ENCODE data around the gene SHMT1. TPM values are rescaled to one million over a fixed set of nuclear protein-coding genes. Genes with fewer than 3 reads are reported as not detected.
A peak's percentile ranks its signal among the peaks of the same experiment; 100 is the strongest.

SHMT1 gene
- total RNA-seq, 2 donors from 2014 or later, result 31.6 to 43.0 TPM

- 81% methylated on average over 6 of the region's 6 CpGs for WGBS
- Histone ChIP-seq H3K27ac (no peak overlapping the region), H3K4me3 (no peak overlapping the region), H3K36me3 (no peaks in the 10 kb centered on the region), H3K4me1 (replicated peaks) (no peaks in the 10 kb centered on the region), H3K27me3 (replicated peaks; ENCODE audit: insufficient read depth) (no peaks in the 10 kb centered on the region), H3K9me3 (no peaks in the 10 kb centered on the region)
- TF ChIP-seq POLR2AphosphoS5 (IDR thresholded peaks at IDR 0.05) (no peak), POLR2A (IDR thresholded peaks at IDR 0.05) (no peak)
- intact Hi-C loops (cut with DNase I), result no loop called here
- no peak for DNase-seq (ENCODE audit: low spot score)
Measured at GRCh38 chr17:18364166-18364565, 816 bp upstream of the SHMT1 start.

DNA sequence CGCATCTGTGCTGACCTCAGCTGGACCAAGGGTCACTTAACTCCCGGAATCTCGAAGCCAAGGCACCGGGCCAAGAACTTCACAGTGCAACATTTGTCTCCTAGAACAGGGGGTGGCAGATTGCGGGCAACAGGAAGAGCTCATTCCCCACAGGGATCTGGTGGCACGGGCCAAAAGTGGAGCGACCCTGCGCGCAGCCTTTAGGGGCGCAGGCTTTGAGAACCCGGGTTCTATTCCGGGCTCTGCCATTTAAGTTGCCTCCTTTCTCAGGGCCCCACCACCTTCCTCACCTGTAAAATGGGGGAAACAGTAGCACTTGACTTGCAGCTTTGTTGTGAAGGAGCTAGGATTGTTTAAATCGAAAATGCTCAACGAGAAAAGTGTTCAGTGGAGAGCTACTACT lies 651 bp downstream of the SHMT1 start:
- H3K4me3 ChIP-seq, result peak overlapping the region; percentile 69 to 91
- intact Hi-C loops (cut with DNase I), result no loop called here
- H3K27ac ChIP-seq, result peak overlapping the region; percentile 75 to 77
- TF ChIP-seq POLR2A (IDR thresholded peaks at IDR 0.05) (no peak), CTCF (IDR thresholded peaks at IDR 0.05) (no peak), POLR2AphosphoS5 (IDR thresholded peaks at IDR 0.05) (no peak)
- H3K36me3 ChIP-seq, result no peaks in the 10 kb centered on the region
- H3K9me3 ChIP-seq, result no peaks in the 10 kb centered on the region
- no peaks in the 10 kb centered on the region for H3K27me3 ChIP-seq (replicated peaks; ENCODE audit: insufficient read depth)
- peak; percentile 33 for DNase-seq (ENCODE audit: low spot score)
- H3K4me1 ChIP-seq (replicated peaks), result no peaks in the 10 kb centered on the region
- WGBS, result 1% methylated on average over 14 of the region's 14 CpGs

DNA sequence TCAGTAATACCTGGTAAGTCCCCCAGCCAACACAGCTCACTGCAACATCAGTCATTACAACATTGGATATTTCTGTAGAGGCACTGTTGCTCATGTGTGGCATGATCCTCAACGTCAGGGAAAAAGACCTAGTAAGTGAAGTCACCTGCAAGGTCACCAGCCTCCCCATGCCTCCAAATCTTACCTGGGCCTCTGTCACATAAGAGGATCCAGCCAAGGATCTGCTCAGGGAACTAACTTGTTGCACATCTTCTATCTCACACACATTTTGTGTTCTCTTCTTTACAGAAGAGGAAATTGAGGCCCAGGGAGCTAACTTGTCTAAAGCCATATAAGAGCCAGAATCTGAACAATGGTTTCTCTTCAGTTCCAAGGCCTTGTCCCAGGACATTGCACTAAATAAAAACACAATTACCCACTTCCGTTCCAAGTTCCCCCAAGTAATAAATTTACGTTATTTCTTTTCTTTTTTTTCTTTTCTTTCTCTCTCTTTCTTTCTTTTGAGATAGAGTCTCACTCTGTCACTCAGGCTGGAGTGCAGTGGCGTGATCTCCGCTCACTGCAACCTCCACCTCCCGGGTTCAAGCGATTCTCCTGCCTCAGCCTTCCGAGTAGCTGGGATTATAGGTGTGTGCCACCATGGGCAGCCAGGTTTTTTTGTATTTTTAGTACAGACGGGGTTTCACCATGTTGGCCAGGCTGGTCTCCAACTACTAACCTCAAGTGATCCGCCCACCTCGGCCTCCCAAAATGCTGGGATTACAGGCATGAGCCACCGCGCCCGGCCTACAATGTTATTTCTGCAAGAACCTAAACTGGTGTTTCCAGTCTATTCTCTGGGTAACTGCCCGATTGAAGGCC lies 1.3 kb downstream of the SHMT1 start:
- Histone ChIP-seq H3K27ac (peak overlapping the region; percentile 75 to 77), H3K27me3 (replicated peaks; ENCODE audit: insufficient read depth) (no peaks in the 10 kb centered on the region), H3K4me3 (peak overlapping the region; percentile 69 to 91), H3K4me1 (replicated peaks) (no peaks in the 10 kb centered on the region), H3K36me3 (no peaks in the 10 kb centered on the region), H3K9me3 (no peaks in the 10 kb centered on the region)
- DNase-seq (ENCODE audit: low spot score), result no peak
- no peak for TF ChIP-seq POLR2AphosphoS5 (IDR thresholded peaks at IDR 0.05)
- no peak for TF ChIP-seq CTCF (IDR thresholded peaks at IDR 0.05)
- TF ChIP-seq POLR2A (IDR thresholded peaks at IDR 0.05), result no peak
- intact Hi-C loops (cut with DNase I), result no loop called here
- 42% methylated on average over 15 of the region's 15 CpGs for WGBS

DNA sequence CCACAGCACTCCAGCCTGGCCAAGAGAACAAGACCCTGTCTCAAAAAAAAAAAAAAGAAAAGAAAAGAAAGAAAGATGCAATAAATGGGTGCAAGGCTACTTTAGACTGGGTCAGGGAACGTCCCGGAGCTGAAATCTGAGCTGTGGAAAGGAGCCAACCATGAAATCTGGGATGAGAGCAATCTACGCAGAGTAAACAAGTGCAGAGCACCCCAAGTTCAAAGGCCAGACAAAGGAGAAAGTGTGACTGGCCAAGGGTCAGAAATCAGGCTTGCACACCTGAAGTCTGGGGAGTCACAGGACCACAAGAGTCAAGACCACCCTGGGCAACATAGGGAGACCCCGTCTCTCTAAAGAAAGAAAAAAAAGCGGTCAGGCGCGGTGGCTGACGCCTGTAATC lies 2.8 kb downstream of the SHMT1 start:
- TF ChIP-seq POLR2AphosphoS5 (IDR thresholded peaks at IDR 0.05) (no peak), POLR2A (IDR thresholded peaks at IDR 0.05) (no peak), CTCF (IDR thresholded peaks at IDR 0.05) (no peak)
- Histone ChIP-seq H3K9me3 (no peaks in the 10 kb centered on the region), H3K27ac (no peak overlapping the region), H3K4me1 (replicated peaks) (no peaks in the 10 kb centered on the region), H3K36me3 (no peaks in the 10 kb centered on the region), H3K27me3 (replicated peaks; ENCODE audit: insufficient read depth) (no peaks in the 10 kb centered on the region), H3K4me3 (no peak overlapping the region)
- DNase-seq (ENCODE audit: low spot score), result no peak
- 87% methylated on average over 8 of the region's 8 CpGs for WGBS
- intact Hi-C loops (cut with DNase I), result no loop called here

- WGBS, result 84% methylated on average over 10 of the region's 10 CpGs
- no peak for TF ChIP-seq POLR2AphosphoS5 (IDR thresholded peaks at IDR 0.05)
- TF ChIP-seq CTCF (IDR thresholded peaks at IDR 0.05), result no peak
- TF ChIP-seq POLR2A (IDR thresholded peaks at IDR 0.05), result no peak
- DNase-seq (ENCODE audit: low spot score), result no peak
- intact Hi-C loops (cut with DNase I), result no loop called here
- Histone ChIP-seq H3K4me3 (no peak overlapping the region), H3K27ac (no peak overlapping the region), H3K36me3 (no peaks in the 10 kb centered on the region), H3K27me3 (replicated peaks; ENCODE audit: insufficient read depth) (no peaks in the 10 kb centered on the region), H3K9me3 (no peaks in the 10 kb centered on the region), H3K4me1 (replicated peaks) (no peaks in the 10 kb centered on the region)
Measured at GRCh38 chr17:18356624-18357023, 6.7 kb downstream of the SHMT1 start.
